Esophagus squamous epithelium (tissue), 5 donors: ENCODE results near the gene TDRD9. TPM values are rescaled to one million over a fixed set of nuclear protein-coding genes. Genes with fewer than 3 reads are reported as not detected.

ENCODE experiments used
- DNase-seq: peaks from one replicate; lab custom pipeline; 2025; lab: John Stamatoyannopoulos, UW
- H3K27ac ChIP-seq, 4 donors: fragments of 200-600 bp; sonication (generic); one replicate each; pipeline ENCODE4 v1.5.1; 2016 to 2019; ENCODE audit warnings: mild to moderate bottlenecking in 1 of 4
- H3K27me3 ChIP-seq, 4 donors: fragments of 200-600 bp; sonication (generic); 1 replicate in 3 of 4; 2 replicates in 1 of 4; pipeline versions ENCODE4 v1.5.1 to v1.6.0; 2017 to 2021; ENCODE audit warnings: antibody characterized with exemption in 1 of 4
- H3K36me3 ChIP-seq, 3 donors: fragments of 200-600 bp; sonication (generic); one replicate each; pipeline ENCODE4 v1.5.1; 2016 to 2019
- H3K4me1 ChIP-seq, 3 donors: fragments of 200-600 bp; sonication (generic); one replicate each; pipeline ENCODE4 v1.5.1; 2017 to 2019
- H3K4me3 ChIP-seq, 4 donors: fragments of 200-600 bp; sonication (generic); 1 replicate in 3 of 4; 2 replicates in 1 of 4; pipeline ENCODE4 v1.5.1; 2016 to 2019; ENCODE audit warnings: mild to moderate bottlenecking in 2 of 4, moderate library complexity in 1 of 4
- H3K9me3 ChIP-seq, 3 donors: fragments of 200-600 bp; sonication (generic); one replicate each; pipeline ENCODE4 v1.5.1; 2016 to 2019
- POLR2A ChIP-seq, 4 donors: fragments of 450-650 bp; IDR thresholded peaks; one replicate each; pipeline ENCODE4 v1.6.1; 2017; ENCODE audit warnings: antibody characterized with exemption in 4 of 4, mild to moderate bottlenecking in 4 of 4, moderate library complexity in 3 of 4
- WGBS, 2 donors: methylation state at CpG; one replicate each; pipeline ENCODE4 v1.1.5; 2018; 5-methylcytosine and 5-hydroxymethylcytosine counted together
- intact Hi-C: fragments of 100-400 bp; cut with DNase I; formaldehyde crosslinking; loops from one replicate; pipeline ENCODE4 v1.15.0; 2022
- total RNA-seq, 4 donors: library from RNA; depleted of rRNA; stranded (reverse); fragments of >200 nt; gene quantifications; one replicate each; pipeline ENCODE4 v1.1.0, GENCODE V29; 2016
- TF ChIP-seq, protein P1 (sequence below), 6 experiments: fragments of 450-650 bp in 4 of 6; fragments of 200-600 bp in 2 of 6; sonication (generic) in 2 of 6; IDR thresholded peaks; one replicate each; pipeline ENCODE4 v1.5.1; 2016 to 2019; ENCODE audit warnings: antibody characterized with exemption in 6 of 6, mild to moderate bottlenecking in 4 of 6, moderate library complexity in 4 of 6
- donor health status: DM: yes; HTN: yes; CAD: no.

The TDRD9 gene
- total RNA-seq, 4 donors from 2014 or later, result 0.09 to 6.0 (median 0.74) TPM

GRCh38 chr14:104014764-104015163 lies 86.5 kb downstream of the TDRD9 start:
- Histone ChIP-seq H3K4me1 (no peaks in the 10 kb centered on the region), H3K36me3 (no peaks in the 10 kb centered on the region), H3K9me3 (no peaks in the 10 kb centered on the region), H3K27me3 (peaks cover 0 to 9% (median 0%) of the 10 kb centered on the region in 4 donors), H3K27ac (no peak overlapping the region), H3K4me3 (no peak overlapping the region)
- no peak for TF ChIP-seq POLR2A (IDR thresholded peaks at IDR 0.05)
- TF ChIP-seq, protein P1, sequence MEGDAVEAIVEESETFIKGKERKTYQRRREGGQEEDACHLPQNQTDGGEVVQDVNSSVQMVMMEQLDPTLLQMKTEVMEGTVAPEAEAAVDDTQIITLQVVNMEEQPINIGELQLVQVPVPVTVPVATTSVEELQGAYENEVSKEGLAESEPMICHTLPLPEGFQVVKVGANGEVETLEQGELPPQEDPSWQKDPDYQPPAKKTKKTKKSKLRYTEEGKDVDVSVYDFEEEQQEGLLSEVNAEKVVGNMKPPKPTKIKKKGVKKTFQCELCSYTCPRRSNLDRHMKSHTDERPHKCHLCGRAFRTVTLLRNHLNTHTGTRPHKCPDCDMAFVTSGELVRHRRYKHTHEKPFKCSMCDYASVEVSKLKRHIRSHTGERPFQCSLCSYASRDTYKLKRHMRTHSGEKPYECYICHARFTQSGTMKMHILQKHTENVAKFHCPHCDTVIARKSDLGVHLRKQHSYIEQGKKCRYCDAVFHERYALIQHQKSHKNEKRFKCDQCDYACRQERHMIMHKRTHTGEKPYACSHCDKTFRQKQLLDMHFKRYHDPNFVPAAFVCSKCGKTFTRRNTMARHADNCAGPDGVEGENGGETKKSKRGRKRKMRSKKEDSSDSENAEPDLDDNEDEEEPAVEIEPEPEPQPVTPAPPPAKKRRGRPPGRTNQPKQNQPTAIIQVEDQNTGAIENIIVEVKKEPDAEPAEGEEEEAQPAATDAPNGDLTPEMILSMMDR (IDR thresholded peaks at IDR 0.05), result no peak
- WGBS, 2 donors, result 77 to 80% methylated on average over 5 of the region's 5 CpGs
- DNase-seq, result no peak
- intact Hi-C loops, result no loop called here

- Histone ChIP-seq H3K4me1 (no peaks in the 10 kb centered on the region), H3K27ac (no peak overlapping the region), H3K9me3 (no peaks in the 10 kb centered on the region), H3K4me3 (no peak overlapping the region), H3K27me3 (peaks cover 0 to 25% (median 0%) of the 10 kb centered on the region in 4 donors), H3K36me3 (no peaks in the 10 kb centered on the region)
- WGBS, 2 donors, result 69 to 73% methylated on average over 9 to 11 of the region's 11 CpGs
- DNase-seq, result no peak
- TF ChIP-seq, protein P1 (IDR thresholded peaks at IDR 0.05), result no peak
- no peak for TF ChIP-seq POLR2A (IDR thresholded peaks at IDR 0.05)
- intact Hi-C loops, result no loop called here
Measured at GRCh38 chr14:104016873-104017650, 88.8 kb downstream of the TDRD9 start.

DNA sequence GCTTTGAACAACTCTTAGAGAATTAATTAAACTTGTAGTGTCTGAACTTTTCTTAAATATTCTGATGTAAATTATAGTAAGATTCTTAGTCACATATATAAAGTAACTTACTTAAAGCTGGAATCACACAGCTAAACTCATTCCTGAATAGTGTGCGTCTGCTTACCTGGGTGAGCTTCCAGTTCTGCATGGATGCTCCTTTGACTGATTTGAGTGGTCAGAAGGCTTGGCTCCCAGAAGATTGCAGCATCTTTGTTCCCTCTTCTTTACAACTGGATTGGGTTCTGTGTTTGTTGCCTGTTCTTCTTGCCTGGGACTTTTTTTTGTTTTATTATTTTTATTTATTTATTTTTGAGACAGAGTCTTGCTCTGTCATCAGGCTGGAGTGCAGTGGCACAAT lies 90.8 kb downstream of the TDRD9 start:
- H3K9me3 ChIP-seq, result no peaks in the 10 kb centered on the region
- H3K36me3 ChIP-seq, result no peaks in the 10 kb centered on the region
- intact Hi-C loops, result no loop called here
- no peak for DNase-seq
- TF ChIP-seq POLR2A (IDR thresholded peaks at IDR 0.05), result no peak
- TF ChIP-seq, protein P1 (IDR thresholded peaks at IDR 0.05), result no peak
- H3K4me1 ChIP-seq, result no peaks in the 10 kb centered on the region
- no peak overlapping the region for H3K27ac ChIP-seq
- peaks cover 0 to 33% (median 0%) of the 10 kb centered on the region in 4 donors for H3K27me3 ChIP-seq
- 88 to 100% methylated on average over 1 of the region's 1 CpG for WGBS, 2 donors
- no peak overlapping the region for H3K4me3 ChIP-seq

DNA sequence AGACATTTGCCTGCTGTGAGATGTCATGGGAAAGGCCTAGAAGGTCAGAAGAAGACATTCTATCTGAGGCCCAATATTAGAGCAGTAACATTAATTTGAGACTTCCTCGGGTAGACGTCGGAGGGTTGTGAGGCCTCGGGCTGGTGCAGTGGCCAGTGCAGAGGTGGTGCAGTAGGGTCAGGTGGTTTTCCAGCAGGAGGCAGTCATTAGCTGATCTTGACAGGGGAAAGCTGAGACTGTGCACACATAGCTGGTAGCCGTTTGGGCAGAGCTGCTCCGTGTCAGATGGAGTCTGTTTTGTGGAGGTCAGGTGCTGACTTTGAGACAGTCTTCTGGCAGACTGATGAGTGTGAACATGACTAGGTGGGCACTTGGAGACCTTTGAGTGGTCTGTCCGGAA lies 91.5 kb downstream of the TDRD9 start:
- H3K4me3 ChIP-seq, result no peak overlapping the region
- no peaks in the 10 kb centered on the region for H3K36me3 ChIP-seq
- H3K27ac ChIP-seq, result no peak overlapping the region
- 66 to 72% methylated on average over 5 to 7 of the region's 7 CpGs for WGBS, 2 donors
- intact Hi-C loops, result no loop called here
- TF ChIP-seq, protein P1 (IDR thresholded peaks at IDR 0.05), result no peak
- no peak for TF ChIP-seq POLR2A (IDR thresholded peaks at IDR 0.05)
- peaks cover 0 to 33% (median 0%) of the 10 kb centered on the region in 4 donors for H3K27me3 ChIP-seq
- no peaks in the 10 kb centered on the region for H3K4me1 ChIP-seq
- no peak for DNase-seq
- no peaks in the 10 kb centered on the region for H3K9me3 ChIP-seq

DNA sequence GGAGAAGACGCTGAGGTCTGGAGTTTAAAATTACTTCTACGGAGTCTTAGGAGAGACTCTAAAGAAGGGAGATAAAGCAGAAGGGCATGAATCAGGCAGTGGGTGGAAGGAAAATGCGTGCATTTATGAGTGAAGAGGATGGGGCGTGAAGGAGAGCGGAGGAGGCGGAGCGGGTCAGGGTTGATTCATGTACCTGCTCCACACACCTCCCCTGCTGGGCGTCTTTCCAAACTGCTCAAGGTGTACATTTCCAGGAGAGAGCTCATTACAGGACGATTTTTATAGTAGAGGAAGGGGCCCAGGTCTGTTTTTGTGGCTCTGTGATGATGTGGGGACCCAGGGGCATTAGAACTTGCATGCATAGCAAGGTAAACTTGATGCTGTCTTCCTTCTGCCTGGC lies 92.2 kb downstream of the TDRD9 start:
- no peak for TF ChIP-seq POLR2A (IDR thresholded peaks at IDR 0.05)
- TF ChIP-seq, protein P1 (IDR thresholded peaks at IDR 0.05), result no peak
- no peaks in the 10 kb centered on the region for H3K4me1 ChIP-seq
- DNase-seq, result no peak
- no peaks in the 10 kb centered on the region for H3K36me3 ChIP-seq
- no peaks in the 10 kb centered on the region for H3K9me3 ChIP-seq
- H3K27ac ChIP-seq, result no peak overlapping the region
- intact Hi-C loops, result no loop called here
- peaks cover 0 to 40% (median 0%) of the 10 kb centered on the region in 4 donors for H3K27me3 ChIP-seq
- H3K4me3 ChIP-seq, result no peak overlapping the region
- 71 to 74% methylated on average over 9 of the region's 9 CpGs for WGBS, 2 donors
